Suppressor macrophage treated with lipopolysaccharide for 4 hours (primary cell): ENCODE measurements around the gene AKR1C1.
"Not testable (repeated sequence)": the region's sequence is repeated elsewhere in the genome, so short reads cannot be mapped to it uniquely, and the experiment has no call there.

ENCODE experiments used
- DNase-seq: peaks from one replicate; pipeline ENCODE4 v3.0.0-alpha.2; 2020

Gene AKR1C1

DNA sequence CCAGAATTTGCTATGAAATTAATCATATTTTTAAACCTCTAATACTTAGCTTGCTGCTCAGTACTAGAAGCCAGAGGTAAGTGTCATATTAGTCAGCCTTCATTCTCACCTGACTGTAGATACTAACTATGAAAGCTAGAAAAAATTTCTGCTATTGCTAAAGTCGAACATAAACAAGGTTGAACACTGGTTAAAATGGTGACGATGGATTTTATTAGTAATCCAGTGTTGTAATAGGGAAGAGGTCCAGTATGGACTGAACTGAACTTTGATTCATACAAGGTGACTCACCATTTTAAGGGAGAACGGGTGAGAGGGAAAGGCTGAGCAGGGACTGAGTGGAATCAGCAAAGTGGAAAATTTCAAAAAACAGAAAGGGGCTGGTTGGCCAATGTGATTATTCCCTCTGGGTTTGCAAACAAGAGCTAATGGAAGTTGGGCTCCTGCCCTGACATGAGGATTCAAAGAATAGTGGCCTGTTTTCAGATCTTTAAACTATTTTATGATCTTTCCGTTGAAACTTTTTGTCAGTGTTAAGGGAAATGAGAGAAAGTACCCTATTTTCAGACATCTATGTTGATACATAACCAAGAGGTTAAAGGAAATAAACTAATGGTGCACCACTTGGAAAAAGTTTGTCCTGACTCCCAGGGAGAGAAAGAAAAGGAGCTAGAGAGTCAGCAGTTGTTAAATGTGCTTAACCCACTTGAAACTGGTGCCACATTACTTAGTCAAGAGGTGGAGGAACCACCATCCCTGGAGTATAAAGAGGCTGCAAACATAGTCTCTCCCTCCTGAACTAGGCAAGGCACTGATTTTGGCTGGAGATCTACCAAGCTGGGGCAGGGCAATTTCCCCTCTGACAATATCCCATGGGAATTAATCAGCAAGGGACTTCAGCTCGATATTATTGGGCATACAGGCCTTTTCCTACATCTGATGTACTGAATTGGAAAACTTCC, 15.3 kb upstream of the AKR1C1 start:
- DNase-seq, result peak; percentile 65

DNA sequence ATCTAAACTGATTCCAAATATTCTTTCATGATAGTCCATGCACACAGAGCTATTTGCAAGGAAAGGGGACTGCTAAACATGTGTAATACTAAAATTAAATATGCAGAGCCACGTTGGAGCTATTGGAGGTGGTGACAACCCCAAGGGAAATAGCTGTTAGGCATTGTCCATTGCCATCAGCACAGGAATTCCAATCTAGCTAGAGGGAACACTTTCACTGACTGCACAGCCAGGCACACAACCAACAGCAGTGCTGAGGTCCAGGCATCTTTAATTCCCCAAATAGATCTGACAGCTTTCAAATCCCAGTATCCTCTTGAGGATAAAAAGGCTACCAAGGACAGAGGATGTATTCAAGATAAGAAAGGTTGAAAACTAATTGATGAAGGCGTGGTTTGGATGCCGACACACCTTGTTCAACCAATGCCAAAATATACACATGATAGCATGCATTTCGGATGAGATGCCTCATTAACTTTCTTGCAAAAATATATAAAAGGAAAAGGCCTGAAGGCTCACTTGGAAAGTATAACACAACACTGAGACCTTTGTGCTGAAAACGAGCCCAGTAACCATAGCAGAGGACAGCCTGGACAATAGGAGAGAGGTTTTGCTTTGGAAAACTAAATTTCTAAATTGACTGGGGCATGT, 11.6 kb upstream of the AKR1C1 start:
- DNase-seq, result not testable (repeated sequence)

DNA sequence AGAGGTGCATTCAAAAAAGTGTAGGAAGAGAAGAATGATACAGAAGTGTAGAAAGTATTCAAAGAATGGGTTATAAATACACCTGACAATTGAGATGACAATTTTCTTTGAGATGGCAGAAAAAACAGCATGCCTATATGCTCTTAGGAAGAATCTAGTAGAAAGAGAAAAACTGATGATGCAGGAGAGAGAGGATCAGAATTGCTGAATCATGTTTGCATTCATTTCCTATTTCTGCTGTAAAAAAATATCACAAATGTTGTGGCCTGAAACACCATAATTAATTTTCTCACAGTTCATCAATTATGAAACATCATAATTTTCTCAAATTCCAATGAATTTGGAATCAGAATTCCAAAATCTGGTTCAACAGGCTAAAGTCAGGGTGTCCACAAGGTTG, 9.8 kb upstream of the AKR1C1 start:
- DNase-seq, result no peak

DNA sequence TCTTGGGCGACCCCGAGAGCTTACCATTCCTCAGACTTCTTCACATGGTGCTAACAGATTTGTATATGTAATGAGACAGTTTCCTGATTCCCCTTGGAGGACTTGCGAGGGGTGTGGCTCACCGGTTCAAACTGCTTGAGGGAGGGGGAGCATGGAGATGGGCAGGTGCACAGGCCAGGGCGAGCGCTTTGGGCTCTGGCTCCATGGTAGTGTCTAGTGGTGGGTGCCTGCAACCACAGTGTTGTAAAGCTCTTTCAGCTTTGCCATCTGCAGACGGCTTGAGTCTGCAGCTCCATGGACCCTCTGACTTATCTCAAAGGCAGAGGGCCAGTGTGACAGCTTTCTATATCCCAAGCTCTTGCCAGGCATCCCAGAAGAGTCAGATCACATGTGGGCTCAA, 7.1 kb upstream of the AKR1C1 start:
- not testable (repeated sequence) for DNase-seq

DNA sequence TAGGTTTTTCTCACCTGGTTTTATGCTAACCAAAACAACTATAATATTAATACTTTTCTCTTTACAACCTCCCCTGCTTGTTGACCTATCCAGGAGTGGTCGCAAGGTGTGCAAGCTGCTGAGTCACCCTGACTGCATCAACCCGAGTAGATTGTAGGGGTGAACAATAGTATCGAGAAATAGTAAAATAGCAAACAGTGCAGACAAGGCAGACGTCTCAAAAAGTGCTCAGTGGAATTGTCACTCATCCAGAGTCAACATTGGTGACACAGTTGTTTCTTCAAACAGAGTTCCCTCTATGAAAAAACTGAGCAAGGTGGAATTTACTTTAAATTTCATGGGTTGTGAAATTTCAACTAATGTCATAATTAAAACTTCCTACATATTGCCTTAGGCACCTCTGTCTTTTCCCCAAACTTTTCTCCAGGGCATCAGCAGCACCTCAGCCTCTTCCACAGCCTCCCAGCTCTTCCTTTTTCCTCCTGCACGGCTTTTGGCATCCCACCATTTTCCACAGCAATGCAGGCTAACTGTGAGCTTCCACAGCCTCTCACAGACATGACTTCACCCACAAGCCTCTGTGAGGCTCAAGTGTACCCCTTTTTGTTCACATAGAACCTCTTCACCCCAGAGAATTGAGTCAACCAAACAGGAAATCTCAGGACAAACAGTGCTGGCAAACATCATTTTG, 6.1 kb upstream of the AKR1C1 start:
- DNase-seq, result not testable (repeated sequence)

DNA sequence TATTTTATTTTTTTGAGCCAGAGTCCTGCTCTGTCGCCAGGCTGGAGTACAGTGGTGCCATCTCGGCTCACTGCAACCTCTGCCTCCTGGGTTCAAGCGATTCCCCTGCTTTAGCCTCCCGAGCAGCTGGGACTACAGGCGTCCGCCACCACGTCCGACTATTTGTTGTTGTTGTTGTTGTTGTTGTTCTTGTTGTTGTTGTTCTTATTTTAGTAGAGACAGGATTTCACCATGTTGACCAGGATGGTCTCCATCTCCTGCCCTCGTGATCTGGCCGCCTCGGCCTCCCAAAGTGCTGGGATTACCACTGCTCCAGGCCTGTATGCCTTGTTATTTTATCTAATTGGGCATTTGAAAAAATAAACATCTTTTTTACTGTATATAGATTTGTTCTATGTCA, 1.7 kb upstream of the AKR1C1 start:
- DNase-seq, result not testable (repeated sequence)

DNA sequence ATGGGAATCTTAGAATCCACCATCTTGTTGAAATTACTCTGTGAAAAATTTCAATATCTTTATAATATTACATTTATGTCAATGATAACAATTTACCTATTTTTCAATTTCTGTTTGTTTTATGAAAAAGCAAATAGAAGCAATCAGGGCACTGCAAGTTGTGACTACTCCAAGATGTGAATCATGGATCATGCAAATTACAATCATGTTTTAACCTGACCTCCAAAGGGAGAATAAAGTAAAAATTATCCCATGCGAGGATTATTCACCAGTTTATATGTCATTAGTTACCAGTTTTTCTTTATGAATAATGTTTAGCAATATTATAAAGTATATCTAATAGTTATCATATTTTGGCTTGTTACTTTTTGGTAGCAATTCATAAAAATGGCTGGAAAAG, 907 bp upstream of the AKR1C1 start:
- not testable (repeated sequence) for DNase-seq

DNA sequence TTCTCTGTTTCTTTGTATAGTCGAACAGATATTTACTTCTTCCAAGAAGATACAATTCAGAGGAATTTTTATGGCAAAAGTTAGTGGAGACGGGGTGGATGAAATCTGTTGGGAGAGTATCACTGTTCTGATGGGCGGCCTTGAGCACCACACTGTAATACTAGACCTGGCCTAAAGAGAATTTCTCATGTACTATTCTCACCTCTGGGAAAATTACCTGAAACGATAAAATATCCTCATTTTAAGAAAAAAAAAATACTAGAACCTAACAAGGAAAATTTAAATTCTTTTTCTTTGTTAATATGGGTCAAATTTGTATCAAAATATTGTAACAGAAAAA, 570 bp downstream of the AKR1C1 start:
- DNase-seq, result not testable (repeated sequence)

DNA sequence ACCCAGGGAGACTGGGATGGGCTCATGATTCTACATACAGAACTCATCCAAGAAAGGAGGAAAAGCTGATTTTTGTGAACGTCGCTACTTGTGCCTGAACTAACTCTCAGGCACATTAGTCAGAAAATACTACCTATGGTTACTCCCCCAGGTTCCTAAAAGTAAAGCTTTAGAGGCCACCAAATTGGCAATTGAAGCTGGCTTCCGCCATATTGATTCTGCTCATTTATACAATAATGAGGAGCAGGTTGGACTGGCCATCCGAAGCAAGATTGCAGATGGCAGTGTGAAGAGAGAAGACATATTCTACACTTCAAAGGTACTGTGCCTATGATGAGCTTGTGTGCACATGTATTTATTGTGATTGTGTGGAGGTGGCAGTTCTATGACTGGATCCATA, 2.5 kb downstream of the AKR1C1 start:
- not testable (repeated sequence) for DNase-seq

DNA sequence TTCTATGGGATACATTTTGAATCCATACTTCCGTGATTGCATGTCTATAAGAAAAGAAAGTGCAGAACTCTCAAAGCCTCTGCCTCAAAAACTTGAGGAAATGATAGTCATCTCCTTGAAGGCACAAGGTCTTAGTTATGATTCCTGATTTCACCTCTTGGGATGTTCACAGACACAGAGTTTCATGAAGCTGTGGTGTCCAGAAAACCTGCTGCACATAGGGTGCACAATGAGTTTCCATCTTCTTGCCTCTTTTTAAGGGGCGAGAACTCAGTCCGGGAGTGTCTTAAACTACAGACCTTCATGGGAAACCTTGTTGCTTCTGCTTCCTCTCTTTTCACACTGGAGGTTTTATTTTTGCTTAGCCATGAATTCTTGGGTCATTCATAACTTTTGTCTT, 4.0 kb downstream of the AKR1C1 start:
- not testable (repeated sequence) for DNase-seq

DNA sequence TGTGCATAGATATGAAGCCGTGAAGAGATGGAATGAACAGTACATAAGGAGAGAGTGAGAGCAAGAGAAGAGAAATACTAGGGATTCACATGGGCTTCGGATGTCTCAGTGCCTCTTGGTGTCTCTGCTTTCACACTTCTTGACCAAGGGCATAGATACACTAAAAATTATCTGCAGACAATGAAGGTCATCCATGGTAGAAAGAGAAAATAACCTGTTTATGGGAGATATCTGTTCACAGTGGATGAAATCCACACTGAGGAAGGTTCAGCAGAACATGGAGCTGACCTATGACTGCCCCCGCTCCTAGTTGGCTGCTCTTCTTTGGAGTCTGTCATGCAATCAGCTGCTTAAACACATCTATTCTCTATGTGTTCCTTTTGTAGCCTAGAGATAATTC, 6.1 kb downstream of the AKR1C1 start:
- not testable (repeated sequence) for DNase-seq

DNA sequence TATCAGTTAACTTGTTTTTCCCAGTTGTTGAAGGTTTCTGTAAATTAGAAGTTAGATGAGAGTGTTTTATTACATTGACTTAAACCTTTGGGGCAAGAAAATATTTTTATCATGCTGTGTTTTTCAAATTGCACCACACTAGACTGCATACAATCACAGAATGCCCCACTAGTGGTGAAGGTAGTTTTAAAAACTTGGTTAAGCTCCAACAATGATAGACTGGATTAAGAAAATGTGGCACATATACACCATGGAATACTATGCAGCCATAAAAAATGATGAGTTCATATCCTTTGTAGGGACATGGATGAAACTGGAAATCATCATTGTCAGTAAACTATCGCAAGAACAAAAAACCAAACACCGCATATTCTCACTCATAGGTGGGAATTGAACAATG, 7.1 kb downstream of the AKR1C1 start:
- DNase-seq, result not testable (repeated sequence)

DNA sequence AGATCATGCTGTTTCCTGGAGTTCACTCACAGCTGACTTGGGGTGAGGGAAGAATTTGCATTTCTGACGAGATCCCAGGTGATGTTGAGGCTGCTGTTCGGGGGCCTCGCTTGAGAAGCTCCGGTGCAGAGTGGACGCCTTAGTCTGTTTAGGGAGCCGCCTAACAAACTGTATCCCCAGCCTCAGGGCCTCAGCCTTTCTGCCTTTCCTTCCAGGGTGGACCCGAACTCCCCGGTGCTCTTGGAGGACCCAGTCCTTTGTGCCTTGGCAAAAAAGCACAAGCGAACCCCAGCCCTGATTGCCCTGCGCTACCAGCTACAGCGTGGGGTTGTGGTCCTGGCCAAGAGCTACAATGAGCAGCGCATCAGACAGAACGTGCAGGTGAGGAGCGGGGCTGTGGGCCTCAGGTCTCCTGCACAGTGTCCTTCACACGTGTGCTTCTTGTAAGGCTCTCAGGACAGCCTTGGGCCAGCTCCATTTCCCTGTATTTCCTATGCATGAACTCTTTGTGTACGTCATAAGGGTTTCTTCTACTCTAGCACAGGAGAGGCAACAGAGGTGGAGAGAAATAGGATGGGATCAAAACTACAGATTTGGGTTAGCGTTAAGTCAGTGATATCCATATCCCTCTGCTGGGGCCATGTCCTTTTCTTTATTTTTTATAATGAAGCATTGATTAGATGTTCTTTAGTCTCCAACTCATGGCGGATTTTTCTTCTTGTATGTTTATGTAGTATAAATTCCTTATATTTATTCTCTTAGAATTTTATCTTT, 9.3 kb downstream of the AKR1C1 start:
- DNase-seq, result not testable (repeated sequence)

DNA sequence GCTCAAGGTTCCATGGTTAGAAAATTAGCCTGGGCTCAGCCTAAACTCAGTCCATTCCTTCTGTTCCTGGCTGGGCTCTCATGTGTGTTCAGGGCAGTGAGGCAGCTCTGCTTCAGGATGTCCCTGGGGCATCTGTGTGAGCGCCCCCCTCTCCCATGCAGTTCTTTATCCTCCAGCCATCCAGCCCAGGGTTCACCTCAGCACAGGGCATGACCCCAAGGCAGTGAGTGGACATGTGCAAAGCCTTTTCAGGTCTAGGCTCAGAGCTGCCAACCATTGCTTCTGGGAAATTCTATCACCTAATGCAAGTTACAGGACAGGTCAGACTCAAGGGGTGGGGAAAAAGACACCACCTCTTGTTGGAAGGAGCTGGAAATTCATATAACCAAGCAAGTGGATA, 10.1 kb downstream of the AKR1C1 start:
- not testable (repeated sequence) for DNase-seq

DNA sequence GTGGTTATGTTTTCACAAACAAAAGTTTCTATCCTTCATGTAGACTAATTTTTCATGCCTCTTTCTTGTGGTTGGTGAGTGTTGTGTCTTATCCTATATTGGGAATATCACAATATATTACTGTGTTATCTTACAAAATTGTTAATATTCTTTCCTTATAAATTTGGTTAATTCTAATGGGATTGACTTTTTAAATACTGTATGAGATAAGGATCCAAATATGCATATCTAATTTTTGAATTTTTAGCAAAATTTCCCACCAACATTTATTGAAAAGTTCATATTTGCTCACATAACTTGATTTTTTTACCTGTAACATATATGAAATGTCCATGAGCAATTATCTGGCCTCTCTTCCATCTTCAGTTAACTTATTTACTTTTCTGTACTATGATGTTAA, 11.2 kb downstream of the AKR1C1 start:
- DNase-seq, result not testable (repeated sequence)

DNA sequence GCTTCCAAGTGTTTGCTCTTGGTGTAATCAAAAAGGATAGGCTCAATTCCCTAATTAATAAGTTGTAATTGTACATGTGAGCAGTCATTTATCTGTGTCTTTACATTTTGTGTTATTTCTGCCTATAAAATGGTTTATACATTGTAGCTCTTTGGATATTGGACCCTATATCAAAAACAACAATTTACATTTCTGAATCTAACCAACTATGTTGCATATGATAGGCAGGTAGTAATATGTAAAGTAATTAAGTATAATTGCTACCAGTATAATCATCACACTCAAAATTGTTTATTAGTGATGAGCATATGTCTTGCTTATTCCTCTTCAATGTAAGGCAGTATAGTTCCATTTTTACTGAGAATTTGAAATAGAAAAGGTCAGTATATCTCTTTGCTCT, 13.8 kb downstream of the AKR1C1 start:
- no peak for DNase-seq

DNA sequence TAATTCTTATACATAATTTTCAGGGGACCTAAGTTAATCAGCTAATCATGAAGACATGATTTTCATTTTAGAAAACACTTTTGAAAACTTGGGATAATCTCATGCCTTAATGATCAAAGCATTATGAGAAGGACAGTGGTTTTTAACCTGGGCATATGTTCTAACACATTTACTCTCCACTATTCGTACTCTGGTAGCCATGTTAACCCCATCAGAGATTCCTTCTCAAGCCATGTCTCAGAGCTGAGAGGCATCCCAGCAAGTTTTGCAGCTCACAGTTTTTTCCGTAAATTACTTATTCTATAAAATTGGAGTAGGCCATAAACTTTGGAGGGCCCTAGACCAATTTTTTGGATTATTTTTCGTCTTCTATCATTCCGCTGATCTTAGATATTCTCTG, 15.7 kb downstream of the AKR1C1 start:
- DNase-seq, result no peak

DNA sequence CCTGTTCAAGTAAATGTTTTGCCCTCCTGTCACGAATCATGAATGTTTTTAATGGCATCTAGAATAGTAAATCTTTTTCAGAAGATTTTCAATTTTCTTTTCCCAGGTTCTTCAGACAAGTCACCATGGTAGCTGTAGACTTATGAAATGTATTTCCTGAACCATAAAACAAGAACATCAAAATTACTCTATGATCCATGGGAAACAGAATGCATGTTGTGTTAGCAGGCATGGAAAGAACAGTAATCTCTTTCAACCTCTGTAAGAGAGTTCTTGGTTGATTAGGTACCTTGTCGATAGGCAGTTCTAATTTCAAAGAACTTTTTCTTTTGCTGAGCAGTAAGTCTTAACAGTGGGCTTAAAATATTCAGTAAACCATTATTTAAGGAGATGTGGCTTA, 17.6 kb downstream of the AKR1C1 start:
- DNase-seq, result no peak

DNA sequence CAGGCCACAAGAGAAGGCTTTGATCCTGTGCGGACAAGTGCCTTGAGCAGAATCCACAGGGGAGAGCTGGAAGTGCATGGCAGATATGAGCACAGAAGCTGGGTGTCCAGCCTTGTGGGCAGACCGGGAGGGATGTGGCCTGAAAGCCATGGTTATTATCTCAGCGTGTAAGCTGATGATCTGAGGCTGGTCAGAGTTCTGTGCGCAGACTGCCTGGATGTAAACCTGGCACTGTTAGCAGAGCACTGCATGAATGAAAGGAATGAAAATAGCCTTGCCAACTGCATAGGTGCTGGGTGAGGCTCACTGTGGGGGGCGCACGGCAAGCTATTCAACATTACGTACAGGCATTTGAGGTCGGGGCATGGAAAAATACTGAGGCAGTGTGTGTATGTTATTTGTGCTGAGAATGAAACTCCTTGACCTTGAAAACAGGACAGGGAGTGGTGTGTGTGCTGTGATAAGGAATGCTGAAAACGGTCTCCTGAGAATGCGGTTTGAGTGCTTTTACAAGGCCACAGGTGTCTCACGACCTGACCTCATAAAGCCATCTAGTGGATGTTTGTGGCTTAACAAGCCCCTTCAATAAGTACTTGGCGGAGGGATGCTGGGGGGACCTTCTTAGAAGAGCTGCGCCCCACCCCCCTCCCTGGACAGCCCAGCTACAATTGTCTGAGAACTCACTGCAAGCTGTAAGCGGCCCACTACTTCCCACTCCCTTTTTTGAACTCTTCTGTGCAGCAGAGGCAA, 18.7 kb downstream of the AKR1C1 start:
- peak; percentile 3 for DNase-seq

DNA sequence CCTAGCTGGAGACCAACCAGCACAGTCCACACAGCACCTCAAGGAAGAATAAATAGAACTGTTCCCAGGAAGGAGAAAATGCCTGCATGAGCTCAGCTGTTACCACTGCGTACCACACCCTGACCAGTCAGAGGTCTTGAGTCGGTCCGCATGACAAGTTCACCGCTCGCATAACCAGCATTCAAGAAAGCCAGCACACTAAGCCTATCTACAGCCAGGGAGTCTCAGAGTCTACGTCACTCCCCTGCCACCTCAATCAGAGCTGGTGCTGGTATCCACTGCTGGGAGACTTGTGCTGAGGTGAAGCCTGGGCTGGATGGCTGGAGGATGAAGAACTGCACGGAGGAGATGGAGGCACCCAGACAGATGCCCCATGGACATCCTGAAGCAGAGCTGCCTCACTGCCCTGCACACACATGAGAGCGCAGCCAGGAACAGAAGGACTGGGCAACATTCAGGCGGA, 19.6 kb downstream of the AKR1C1 start:
- no peak for DNase-seq

DNA sequence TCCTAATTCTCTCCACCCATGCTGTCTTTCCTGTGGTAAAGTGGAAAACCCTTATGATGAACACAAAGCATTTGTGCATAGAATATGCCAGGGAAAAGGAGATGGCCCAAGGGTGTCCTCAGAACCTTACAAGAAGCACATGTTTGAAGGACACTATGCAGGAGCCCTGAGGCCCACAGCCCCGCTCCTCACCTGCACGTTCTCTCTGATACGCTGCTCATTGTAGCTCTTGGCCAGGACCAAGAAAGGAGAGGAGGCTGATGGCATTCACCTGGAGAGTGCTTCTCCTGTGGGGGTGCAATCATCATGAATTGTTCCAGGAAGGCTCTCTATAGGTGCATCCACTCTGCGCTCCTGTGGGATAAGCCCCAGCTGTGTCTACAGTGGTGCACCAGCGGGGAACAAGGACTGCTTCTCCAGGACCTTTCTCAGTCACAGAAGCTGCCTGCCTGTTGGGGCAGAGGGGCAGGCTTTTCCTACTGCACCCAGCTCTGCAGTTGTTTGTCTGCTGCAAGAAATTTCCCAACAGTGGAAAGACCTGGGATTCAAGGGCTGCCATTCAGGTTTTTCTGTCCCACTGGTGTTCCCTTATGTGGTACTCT, 20.5 kb downstream of the AKR1C1 start:
- DNase-seq, result no peak

DNA sequence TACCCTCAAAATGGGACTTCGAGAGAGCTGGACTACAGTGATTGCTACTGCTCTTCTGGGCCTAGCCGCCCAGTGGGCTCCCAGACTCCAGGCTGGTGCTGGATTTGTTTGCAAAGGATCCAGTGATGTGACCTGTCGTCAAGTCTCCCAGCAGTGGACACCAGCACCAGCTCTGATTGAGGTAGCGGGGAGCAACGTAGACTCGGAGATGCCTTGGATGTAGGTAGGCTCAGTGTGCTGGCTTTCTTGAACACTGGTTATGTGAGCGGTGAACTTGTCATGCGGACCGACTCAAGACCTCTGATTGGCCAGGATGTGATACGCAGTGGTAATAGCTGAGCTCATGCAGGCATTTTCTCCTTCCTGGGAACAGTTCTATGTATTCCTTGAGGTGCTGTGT, 21.0 kb downstream of the AKR1C1 start:
- no peak for DNase-seq
